ENCODE results near the gene SEMA3B. TPM values are rescaled to one million over a fixed set of nuclear protein-coding genes. Genes with fewer than 3 reads are reported as not detected.

Gene SEMA3B
- total RNA-seq, 1 experiment from 2014 or later: 7.3 TPM

- H3K4me3 Mint-ChIP-seq: peak within 1 kb of the TSS; percentile 20; the same call in 1 of the 2 replicates
Measured at GRCh38 chr3:50303013-50303815, 34.3 kb downstream of the SEMA3B start, which contains the start of gene HYAL1. TSS of gene HYAL1 (minus strand) at chr3:50303574. CDS start at chr3:50302956, 618 bp downstream.

More at GRCh38 chr3:50303013-50303815, 34.3 kb downstream of the SEMA3B start, which contains the start of gene HYAL1:
- H3K9me3 Mint-ChIP-seq: peaks cover 10% of the 10 kb centered on the region; the same call in 1 of the 2 replicates
- ChIA-PET CTCF (interaction anchor here (0.6 to 5.9 kb wide), 19 partner anchors 12 to 760 kb away, joined by 3 to 95 read pairs (median 5); partner anchors contain the start of genes HYAL2, RASSF1 and TUSC2), POLR2A (interaction anchor here (0.5 to 1.4 kb wide), 3 partner anchors 25 to 79 kb away, joined by 3 to 4 read pairs (median 3); partner anchors contain the start of gene TUSC2)
- TF ChIP-seq FOXP1 (CRISPR knock-in tag; IDR thresholded peaks at IDR 0.05; ENCODE audit: borderline replicate concordance) (0 out of 2 replicates have a peak, but pooled peaks have one; percentile 24), RELA (CRISPR knock-in tag; IDR thresholded peaks at IDR 0.05; ENCODE audit: borderline replicate concordance) (no peak), SP1 (CRISPR knock-in tag; conservative IDR thresholded peaks at IDR 0.05) (peak; percentile 51; the same call in 1 of the 2 replicates), MYBL2 (CRISPR knock-in tag; IDR thresholded peaks at IDR 0.05) (no peak), NR2C2 (CRISPR knock-in tag; IDR thresholded peaks at IDR 0.05) (no peak), CTCF (IDR thresholded peaks at IDR 0.05) (no peak), ZNF532 (CRISPR knock-in tag; IDR thresholded peaks at IDR 0.05; ENCODE audit: borderline replicate concordance) (no peak), ARID4B (CRISPR knock-in tag; IDR thresholded peaks at IDR 0.05; ENCODE audit: borderline replicate concordance) (no peak), EMX1 (CRISPR knock-in tag; IDR thresholded peaks at IDR 0.05) (no peak), ZNF317 (CRISPR knock-in tag; IDR thresholded peaks at IDR 0.05; ENCODE audit: borderline replicate concordance, low read depth) (no peak)
- peaks cover 22% of the 10 kb centered on the region for H3K4me1 Mint-ChIP-seq
- peak within 1 kb of the TSS; percentile 87 for H3K27ac Mint-ChIP-seq
- peaks cover 10% of the 10 kb centered on the region; the same call in 1 of the 2 replicates for H3K36me3 Mint-ChIP-seq
- peak; percentile 57 for ATAC-seq
- peak; percentile 91 for DNase-seq (ENCODE audit: low spot score)
- peaks cover 5% of the 10 kb centered on the region; the same call in 1 of the 2 replicates for H3K27me3 Mint-ChIP-seq (ENCODE audit: low read depth)
